GM18519 (cell line): ENCODE measurements around the gene ZNHIT2.
"Not testable (repeated sequence)": the region's sequence is repeated elsewhere in the genome, so short reads cannot be mapped to it uniquely, and the experiment has no call there.

Source experiments
- ATAC-seq: cut with Tn5 transposase; IDR thresholded peaks from one replicate; pipeline ENCODE4 v1.9.1; 2021; ENCODE audit warnings: mild to moderate bottlenecking, moderate library complexity; ENCODE audit not compliant: unreplicated experiment, low FRiP score

Gene ZNHIT2

GRCh38 chr11:65117206-65118096 is at the start of gene ZNHIT2:
TSS of gene ZNHIT2 (minus strand) at chr11:65117701. CDS start at chr11:65117653, 48 bp downstream.
- peak; percentile 29 for ATAC-seq

- ATAC-seq = no peak
Measured at GRCh38 chr11:65166893-65167292, 49.4 kb upstream of the ZNHIT2 start.

GRCh38 chr11:65165410-65166317 is 48.2 kb upstream of the ZNHIT2 start:
- no peak for ATAC-seq

GRCh38 chr11:65163684-65164083 is 46.2 kb upstream of the ZNHIT2 start:
- no peak for ATAC-seq

DNA sequence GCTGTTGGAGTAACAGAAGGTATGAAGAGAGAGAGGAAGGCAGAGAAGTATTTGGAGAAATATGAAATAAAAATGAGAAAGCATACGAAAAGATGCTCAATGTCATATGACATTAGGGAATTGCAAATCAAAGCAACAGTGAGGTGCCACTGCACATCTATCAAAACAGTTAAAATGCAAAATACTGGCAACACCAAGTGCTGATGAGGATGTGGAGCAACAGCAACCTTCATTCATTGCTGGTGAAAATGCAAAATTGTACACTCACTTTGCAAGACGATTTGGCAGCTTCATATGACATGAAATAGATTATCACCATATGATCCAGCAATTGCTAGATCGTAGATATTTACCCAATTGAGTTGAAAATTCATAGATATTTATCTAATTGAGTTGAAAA is 43.1 kb upstream of the ZNHIT2 start:
- ATAC-seq = no peak

- ATAC-seq = no peak
Measured at GRCh38 chr11:65159012-65159411, 41.5 kb upstream of the ZNHIT2 start.

GRCh38 chr11:65157336-65157735 is 39.8 kb upstream of the ZNHIT2 start:
- no peak for ATAC-seq

DNA sequence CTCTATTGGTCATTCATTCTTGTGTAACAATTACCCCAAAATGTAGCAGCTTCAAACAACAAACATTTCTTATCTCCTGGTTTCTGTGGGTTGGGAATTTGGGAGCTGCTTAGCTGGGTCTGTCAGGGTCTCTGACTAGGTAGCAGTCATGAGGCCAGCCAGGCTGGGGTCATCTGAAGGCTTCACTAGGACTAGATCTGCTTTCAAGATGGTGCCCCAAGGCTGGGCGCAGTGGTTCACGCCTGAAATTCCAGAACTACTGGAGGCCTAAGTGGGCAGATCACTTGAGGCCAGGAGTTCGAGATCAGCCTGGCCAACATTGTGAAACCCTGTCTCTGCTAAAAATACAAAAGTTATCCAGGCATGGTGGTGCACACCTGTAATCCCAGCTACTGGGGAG is 39.4 kb upstream of the ZNHIT2 start:
- ATAC-seq = no peak

- ATAC-seq = no peak
Measured at GRCh38 chr11:65156256-65156655, 38.8 kb upstream of the ZNHIT2 start.

DNA sequence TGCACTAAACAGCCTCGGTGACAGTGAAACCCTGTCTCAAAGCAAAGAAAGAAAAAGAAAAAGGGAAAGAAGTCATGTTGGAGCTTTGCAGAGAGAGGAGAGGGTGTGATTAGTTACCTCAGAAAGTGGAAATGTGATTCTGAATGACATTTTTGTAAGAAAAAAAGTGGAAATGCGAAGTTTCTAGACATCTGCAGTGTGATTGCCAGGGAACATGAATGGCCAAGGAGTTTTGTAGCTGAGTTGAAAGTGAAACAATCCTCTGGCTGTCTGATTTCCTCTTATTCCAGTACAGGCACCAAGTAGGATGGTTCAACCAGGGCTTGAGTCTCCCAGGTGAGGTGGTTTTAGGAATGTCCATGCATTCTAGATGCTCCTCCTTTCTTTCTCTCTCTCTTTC is 34.6 kb upstream of the ZNHIT2 start:
- no peak for ATAC-seq

DNA sequence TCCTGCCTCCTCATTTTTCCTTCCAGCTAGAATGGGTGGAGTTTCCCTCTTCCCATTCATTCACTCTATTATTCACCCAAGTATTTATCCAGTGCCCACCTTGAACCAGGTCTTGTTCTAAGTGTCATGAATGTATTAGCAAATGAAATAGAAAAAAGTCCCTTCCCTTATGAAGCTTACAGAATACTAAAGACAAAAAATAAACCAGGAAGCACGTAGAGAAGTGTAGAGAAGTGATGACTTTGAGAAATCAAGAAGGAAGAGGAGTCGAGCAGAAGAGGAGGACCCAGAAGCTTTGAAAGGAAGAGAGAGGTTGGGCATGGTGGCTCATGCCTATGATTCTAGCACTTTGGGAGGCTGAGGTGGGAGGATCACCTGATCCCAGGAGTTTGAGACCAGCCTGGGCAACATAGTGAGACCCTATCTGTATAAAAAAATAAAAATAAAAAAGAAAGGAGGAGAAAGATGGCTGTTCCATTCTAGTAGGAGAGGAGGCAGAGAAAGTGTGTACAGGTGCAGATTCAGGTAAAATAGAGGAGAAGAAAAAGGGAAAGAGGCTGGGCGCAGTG is 33.9 kb upstream of the ZNHIT2 start:
- no peak for ATAC-seq

- no peak for ATAC-seq
Measured at GRCh38 chr11:65150509-65151299, 33.2 kb upstream of the ZNHIT2 start.

DNA sequence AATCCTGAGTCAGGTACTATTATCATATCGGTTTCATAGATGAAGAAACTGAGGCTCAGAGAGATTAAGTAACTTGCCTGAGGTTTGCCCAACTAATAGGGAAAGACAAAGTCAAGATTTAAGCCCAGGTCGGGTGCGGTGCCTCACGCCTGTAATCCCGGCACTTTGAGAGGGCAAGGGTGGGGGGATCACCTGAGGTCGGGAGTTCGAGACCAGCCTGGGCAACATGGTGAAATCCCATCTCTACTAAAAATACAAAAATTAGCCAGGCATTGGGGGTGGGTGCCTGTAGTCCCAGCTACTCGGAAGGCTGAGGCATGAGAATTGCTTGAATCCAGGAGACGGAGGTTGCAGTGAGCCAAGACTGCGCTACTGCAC is 32.6 kb upstream of the ZNHIT2 start:
- ATAC-seq = not testable (repeated sequence)

- ATAC-seq = no peak
Measured at GRCh38 chr11:65148657-65149056, 31.2 kb upstream of the ZNHIT2 start.

DNA sequence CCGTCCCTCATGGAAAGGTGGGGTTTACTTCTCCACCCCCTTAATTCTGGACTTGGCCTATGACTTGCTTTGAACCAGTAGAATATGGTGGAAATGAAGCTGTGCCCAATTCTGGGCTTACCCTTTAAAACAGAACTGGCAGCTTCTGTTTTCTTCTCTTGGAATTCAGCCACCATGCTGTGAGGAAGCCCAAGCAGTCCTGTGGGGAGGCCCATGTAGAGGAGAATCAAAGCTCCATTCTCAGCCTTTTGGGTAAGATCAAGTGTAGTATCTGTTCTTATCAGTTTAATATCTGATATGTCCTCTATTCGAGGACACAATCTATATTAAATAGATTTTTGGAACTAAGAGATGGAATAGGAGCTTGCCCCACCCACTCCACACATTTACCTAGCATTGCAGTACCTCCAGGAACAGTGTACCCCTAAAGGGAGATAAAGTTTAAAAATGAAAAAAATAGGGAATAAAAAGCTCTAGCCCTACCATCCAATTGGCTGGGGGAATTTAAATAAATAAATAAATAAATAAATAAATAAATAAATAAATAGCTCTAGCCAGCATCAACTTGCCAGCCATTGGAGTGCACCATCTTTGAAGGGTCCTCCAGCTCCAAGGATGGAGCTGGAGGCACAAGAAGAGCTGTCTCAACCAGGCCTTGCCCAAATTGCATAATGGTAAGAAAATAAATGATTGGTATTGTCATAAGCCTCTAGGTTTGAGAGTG is 30.0 kb upstream of the ZNHIT2 start:
- no peak for ATAC-seq

- ATAC-seq = no peak
Measured at GRCh38 chr11:65141896-65142494, 24.5 kb upstream of the ZNHIT2 start.

- ATAC-seq = no peak
Measured at GRCh38 chr11:65136515-65137096, 19.1 kb upstream of the ZNHIT2 start.

GRCh38 chr11:65135633-65136145 is 18.2 kb upstream of the ZNHIT2 start:
- no peak for ATAC-seq
